Esophagus mucosa (tissue), 1 donor: Measurements from ENCODE around the gene SLC25A42. TPM values are rescaled to one million over a fixed set of nuclear protein-coding genes. Genes with fewer than 3 reads are reported as not detected.
"Not testable (repeated sequence)": the region's sequence is repeated elsewhere in the genome, so short reads cannot be mapped to it uniquely, and the experiment has no call there.

Source experiments
- ATAC-seq: fragments of 200-7000 bp; cut with Tn5 transposase; one replicate; pipeline ENCODE4 v1.9.1; 2020
- total RNA-seq: library from RNA; stranded (reverse); gene quantifications from one replicate; pipeline ENCODE4 v1.2.4, GENCODE V29; 2023
- donor health status: DM: yes; HTN: yes; CAD: no.

SLC25A42 gene
- total RNA-seq, 1 donor from 2014 or later, result 2.5 TPM

DNA sequence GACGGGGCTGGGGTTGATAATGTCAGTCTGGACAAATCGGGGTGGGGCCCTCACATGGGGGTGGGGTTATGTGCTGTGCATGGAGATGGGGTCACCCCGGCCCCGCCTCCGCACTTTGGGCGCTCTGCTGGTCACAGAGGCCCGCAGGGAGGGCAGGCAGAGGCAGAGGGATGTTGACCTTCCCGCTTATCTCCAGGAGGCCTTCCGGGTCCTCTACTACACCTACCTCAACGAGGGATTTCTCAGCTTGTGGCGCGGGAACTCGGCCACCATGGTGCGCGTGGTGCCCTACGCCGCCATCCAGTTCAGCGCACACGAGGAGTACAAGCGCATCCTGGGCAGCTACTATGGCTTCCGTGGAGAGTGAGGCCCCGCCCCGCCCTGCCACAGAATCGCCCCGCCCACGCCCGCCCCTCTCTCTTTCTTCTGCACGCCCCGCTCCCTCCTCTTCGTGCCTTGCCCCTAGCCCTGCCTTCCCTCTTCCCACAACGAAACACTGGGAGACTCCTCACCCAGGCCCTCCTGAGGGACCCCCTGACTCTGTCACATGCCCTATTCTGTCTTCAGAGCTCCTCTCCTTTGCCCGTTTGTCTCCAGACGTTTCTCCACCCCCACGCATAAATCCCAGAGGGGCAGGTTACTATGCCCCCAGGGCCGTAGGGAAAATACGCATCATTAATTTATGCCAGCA lies 41.7 kb downstream of the SLC25A42 start:
- ATAC-seq, result peak; percentile 61

DNA sequence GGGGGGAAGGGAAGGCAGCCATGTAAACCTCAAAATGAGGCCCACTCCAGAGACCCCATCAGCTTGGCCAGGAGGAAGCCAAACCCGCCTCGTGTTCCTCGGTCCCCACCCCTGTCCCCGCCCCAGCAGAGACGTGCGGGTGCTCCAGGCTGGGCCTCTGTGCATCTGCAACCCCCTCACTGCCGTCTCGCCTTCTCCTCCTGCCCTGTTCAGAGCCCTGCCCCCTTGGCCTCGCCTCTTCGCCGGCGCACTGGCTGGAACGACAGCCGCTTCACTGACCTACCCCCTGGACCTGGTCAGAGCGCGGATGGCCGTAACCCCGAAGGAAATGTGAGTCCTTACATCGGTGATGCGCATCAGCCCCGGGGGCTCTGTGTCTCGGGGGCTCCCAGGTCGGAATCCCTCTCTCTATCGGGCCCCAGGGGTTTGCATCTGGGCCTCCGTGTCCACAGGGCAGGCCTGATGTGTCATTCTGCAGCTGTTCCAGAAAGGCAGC lies 42.3 kb downstream of the SLC25A42 start:
- ATAC-seq, result peak; percentile 3

DNA sequence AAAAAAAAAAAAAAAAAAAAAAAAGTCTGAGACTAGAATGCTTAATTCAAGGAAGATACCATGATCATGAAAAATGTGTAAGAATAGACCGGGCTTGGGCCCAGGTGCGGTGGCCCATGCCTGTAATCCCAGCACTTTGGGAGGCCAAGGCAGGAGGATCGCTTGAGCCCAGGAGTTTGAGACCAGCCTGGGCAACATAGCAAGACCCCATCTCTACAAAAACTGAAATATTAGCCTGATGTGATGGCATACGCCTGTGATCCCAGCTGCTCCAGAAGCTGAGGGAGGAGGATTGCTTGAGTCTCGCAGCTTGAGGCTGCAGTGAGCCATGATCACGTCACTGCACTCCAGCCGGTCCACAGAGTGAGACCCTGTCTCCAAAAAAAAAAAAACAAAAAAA lies 43.1 kb downstream of the SLC25A42 start:
- not testable (repeated sequence) for ATAC-seq

DNA sequence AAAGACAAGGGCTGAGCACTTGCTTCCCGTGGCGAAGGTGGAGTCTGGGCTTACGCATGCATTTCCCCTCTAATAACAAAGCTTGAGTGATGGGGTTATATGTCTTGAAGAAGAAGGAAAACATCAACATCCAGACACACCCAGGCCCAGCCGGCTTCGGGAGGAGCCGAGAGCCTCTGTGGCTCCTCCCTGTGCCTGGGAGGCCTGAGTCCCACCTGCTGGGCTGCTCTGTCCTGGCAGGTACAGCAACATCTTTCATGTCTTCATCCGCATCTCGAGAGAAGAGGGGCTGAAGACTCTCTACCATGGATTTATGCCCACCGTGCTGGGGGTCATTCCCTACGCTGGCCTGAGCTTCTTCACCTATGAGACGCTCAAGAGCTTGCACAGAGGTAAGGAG lies 43.9 kb downstream of the SLC25A42 start:
- no peak for ATAC-seq

DNA sequence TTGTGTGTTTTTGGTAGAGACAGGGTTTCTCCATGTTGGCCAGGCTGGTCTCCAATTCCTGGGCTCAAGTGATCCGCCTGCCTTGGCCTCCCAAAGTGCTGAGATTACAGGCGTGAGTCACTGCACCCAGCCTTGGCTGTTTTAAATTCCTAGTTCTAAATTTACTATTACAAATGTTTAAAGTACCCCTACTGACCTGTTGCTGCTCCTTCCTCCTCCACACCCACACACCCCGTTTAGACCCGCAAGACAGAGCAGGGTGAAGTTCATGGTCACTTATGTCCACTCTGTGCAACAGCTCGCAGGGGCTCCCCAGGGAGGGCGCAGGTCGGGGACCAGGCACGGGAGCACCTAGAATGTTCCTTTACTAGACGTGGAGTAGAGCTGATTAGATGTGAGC lies 45.8 kb downstream of the SLC25A42 start:
- ATAC-seq, result no peak

DNA sequence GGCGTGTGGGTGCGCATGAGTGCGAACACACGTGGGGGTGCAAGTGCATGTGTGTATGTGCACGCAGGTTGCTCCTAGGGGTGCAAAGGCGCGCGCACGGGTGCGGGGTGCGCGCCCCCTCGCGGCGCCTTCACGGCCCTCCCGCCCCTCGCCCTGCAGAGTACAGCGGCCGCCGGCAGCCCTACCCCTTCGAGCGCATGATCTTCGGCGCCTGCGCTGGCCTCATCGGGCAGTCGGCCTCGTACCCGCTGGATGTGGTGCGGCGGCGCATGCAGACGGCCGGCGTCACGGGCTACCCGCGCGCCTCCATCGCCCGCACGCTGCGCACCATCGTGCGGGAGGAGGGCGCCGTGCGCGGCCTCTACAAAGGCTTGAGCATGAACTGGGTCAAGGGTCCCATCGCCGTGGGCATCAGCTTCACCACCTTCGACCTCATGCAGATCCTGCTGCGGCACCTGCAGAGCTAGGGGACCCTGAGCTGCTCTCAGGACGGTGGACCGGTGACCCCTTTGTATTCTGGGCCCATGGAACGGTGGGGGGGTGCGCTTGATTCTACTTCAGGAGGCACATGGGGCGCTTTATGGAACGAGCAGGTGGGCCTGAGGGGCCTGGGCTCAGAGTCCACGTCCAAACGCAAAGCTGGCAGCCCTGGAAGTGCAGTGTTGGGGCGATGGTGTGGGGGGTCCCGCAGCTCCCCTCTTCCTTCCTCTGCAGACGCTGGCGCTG lies 46.8 kb downstream of the SLC25A42 start:
- ATAC-seq, result peak; percentile 22

DNA sequence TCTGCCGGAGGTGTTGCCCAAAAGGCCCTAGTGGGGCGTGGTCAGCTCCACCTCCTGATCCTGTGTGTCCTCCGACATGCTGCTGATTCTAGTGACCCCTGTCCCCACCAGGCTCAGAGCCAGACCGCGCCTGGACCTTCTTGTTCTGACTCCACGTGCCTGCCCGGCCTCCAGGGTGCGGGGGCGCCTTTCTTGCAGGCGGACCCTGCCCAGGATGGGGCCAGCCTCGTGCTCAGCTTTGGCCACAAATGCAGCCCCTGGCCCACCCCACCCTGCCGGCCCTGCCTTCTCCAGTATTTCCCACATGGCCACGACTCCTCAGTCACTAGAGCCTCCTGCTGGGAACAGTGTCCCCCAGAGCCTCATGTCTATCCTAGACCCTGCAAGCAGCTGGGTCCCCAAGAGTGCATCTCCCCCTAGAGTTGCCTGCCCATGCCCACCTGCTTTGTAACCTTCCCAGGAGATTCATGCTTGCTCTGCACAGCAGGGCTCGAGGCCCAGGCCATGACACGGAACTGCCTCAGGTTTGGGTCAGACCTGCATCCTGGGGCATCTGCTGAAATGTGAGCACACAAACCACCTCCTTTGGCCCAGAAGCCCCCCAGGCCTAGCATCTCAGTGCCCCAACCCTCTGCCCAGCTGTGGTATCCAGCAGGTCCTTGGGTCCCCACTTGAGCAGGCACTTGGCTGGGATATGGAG lies 47.5 kb downstream of the SLC25A42 start:
- ATAC-seq, result no peak

DNA sequence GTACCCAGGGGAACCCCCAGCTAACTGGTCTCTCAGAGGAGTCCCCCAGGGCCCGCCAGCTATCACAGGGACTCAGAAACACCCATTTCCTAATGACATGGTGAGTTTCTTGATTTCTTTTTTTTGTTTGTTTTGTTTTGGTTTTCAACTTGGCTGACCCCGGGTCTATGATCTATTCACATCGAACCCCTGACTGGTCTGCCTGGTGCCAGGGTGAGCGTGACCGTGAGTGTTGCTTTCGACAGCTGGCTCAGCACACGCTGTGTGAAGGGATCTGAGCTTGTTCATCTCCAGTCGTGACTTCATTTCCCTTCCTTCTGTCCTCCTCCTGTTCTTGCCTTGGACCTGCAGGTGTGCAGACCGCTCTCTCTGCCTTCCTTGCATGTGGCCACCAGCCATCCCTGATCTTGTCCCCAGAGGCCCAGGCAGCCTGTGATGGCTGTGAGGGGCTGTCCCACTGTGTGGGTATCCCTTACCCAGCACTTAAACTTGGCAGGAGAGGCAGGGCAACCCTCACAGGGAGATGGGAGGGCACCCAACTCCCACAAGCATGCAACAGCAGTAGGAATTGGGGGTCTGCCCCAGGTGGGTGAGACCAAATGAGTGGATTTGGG lies 48.3 kb downstream of the SLC25A42 start:
- ATAC-seq, result no peak

DNA sequence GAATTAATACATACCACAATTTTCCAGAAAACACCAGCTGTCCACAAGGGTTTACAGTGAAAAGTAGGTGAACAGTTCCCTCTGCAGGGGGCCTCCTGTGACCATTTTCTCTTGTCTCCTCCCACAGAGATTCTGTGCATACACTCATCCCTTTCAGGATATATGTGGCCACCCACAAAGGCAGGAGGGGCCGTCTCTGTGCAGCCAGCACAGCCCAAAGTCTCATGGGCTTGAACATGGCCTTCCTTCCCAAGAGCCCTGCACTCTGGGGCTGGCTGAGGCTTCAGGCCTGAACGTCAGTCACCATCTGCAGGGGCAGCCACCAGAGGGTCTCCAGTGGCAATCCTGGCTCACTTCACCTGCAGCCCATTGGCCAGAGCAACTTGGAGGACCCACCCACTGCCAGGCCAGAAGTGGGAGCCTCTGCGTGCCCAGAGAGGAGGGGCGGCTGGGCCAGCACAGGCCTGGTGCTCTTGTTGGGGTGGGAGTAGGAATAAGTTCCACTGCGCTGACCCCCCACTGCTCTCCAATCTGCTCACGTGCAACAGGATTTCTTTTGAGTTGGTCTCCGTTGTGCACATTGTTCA lies 49.3 kb downstream of the SLC25A42 start:
- ATAC-seq, result no peak

DNA sequence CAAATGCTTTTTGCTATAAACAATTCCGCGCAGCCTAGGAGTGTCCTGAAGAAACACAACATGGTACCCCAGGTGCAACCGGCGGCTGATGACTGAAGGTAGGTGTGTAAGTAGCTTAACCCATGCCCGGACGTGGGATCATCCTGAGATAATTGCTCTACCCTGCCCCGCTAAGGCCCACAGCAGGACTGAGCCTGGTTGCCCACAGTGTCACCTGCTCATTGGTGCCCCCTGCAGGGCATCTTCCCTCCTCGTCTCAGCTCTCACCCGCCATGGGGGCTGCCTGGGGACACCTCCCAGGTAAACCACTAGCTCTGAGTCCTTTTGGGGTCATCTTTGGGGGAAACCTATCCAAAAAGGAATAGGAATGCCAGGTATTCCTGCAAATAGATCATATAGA lies 52.2 kb downstream of the SLC25A42 start:
- ATAC-seq, result peak; percentile 13

DNA sequence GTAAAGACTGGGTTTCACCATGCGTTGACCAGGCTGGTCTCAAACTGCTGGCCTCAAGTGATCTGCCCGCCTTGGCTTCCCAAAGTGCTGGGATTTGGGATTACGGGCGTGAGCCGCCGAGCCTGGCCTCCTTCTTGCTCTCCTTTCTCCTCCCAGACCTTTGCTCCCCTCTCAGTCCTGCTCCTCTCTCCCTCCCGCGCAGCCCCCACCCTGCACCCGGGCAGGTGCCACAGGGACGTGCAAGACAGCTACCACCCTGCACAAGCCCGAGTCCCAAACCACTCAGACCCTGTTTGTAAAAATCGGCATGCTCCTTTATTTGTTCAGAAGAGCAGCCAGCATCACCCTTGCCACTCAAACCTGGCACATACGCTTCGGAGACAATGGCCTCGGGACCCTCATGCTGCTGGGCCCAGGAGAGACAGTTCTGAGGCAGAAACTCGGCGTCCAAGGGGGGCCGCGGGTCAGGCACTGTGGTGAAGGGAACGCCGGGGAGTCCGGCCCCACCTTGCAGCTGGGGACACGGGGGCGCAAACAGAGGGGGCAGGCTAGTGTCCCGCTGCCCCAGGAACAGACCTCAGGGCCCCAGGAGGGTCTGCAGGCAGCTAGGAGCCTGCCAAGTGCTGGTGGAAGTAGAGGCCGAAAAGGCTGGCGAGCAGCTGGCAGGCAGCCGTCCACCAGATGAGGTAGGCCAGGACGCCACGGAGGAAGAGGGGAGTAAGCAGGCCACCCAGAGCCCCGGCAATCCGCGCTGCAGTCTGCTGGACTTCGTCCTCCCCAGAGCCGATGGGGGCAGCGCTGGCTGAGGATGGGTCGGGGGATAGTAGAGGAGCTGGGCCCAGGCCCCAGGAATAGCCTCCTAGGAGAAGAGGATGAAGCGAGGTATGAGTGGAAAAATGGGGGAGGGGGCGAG lies 55.8 kb downstream of the SLC25A42 start:
- ATAC-seq, result peak; percentile 7

DNA sequence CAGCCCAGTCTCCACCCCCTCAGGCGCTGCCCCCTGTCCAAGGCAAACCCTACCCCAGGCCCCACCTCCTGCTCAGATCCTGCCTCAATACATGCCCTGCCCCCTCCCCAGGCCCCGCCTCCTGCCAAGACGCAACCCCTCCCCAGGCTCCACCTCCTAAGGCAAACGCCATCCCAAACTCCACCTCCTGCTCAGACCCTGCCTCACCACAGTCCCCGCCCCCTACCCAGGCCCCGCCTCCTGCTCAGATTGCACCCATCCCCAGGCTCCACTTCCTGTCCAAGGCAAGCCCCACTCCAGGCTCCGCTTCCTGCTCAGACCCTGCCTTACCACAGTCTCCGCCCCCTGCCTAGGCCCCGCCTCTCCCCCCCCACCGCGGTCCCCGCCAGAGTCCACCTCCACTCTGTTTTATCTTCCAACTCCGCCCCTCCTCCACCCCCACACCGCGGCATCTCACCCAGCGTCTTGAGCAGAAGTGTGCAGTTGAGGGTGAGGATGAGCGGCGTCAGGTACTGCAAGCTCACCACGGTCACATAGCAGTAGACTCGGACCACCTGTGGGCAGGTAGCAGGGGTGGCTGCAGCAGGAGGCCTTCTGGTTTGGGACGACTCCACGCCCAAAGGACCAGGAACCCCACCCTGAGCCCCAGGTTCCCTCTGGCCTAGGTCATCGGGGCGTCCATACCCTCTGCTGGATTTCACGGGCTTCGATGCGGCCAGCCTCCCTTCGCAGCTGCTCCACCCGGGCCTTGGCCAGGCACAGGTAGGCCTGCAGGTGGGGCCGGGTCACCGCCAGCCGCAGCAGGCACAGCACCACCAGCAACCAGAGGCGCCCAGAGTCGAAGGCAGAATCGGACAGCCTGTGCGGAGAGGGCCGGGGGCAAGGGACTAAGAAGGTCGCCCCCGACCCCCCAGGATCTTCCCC lies 56.8 kb downstream of the SLC25A42 start:
- peak; percentile 24 for ATAC-seq

DNA sequence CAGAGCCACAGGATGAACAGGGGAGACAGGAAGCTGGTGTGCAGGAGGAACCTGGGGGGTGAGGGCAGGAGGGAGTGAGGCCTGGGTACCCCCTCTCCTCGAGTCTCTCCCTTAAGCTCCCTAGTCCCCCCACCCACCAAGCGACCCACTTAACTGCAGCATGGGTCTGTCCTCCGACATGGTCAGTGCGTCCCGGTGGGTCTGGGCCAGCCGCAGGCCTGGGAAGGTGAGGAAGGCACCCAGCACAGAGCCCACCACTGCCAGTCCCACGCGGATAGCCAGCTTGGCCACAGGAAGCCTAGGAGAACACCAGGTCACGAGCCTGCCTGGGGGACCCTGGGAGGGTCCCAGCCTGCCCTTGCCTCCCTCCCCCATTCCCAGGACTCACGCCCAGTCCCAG lies 57.6 kb downstream of the SLC25A42 start:
- peak; percentile 22 for ATAC-seq

DNA sequence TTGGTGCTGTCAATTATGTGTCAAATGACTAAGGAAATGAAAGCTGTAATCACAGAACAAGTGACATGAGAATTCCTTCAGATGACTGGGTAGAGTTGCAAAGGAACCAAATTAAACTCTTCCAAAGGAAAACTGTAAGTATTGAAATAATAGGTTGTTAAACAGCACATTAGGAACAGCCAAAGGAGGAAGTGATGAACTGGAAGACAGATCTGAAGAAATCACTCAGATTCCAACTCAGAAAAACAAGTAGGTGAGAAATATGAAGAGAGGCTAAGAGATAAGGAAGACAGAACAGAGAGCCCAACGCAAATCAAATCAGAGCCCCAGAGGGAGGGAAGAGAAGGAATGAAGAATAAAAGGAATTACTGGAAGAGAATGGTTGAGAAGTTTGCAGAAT lies 59.1 kb downstream of the SLC25A42 start:
- no peak for ATAC-seq

DNA sequence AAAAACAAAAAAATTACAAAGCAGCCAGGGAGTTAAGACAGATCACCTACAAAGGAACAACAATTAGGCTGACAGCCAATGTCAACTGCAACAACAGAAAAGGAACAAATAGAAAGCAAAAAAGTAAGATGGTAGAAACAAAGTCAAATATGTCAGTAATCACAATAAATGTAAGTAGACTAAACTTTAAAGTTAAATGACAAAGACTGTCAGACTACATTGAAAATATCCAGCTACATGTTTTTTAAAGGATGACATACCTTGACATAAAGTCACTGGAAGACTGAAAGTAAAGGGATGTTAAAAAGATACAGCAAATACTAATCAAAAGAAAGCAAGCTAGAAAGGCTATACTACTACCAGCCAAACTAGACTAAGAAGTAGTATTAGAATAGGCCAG lies 59.6 kb downstream of the SLC25A42 start:
- no peak for ATAC-seq

DNA sequence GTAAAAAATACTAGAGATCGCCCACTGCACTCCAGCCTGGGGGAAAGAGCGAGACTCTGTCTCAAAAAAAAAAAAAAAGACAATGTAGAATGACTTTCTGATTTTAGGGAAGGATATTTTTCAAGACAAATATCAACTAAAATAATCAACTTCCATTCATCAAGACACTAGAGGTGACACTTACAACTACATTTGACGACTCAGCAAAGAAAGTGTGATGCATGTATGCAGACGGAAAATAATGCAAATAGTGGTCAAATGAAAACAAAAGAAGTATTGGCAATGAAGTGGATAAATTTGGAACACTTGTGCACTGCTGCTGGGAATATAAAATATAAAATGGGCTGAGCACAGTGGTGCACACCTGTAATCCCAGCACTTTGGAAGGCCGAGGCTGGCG lies 62.3 kb downstream of the SLC25A42 start:
- no peak for ATAC-seq

DNA sequence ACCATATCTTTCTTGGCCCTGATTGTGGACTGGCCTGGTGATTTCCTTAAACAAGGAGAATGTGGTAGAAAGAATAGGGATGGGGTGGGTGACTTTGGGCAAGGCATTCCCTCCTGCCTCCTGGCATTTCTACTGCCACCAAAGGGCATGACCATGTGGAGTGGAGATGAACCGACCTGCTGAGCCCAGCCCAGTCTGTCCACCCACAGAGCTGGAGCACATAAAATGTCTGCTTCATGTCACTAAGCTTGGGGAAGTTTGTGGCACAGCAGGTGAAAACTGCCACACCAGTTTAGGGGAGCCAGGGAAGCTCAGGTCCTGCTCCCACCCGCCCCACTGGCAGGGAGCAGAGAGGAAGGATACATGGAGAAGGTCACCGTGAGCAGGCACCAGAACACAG lies 68.2 kb downstream of the SLC25A42 start:
- ATAC-seq, result no peak

DNA sequence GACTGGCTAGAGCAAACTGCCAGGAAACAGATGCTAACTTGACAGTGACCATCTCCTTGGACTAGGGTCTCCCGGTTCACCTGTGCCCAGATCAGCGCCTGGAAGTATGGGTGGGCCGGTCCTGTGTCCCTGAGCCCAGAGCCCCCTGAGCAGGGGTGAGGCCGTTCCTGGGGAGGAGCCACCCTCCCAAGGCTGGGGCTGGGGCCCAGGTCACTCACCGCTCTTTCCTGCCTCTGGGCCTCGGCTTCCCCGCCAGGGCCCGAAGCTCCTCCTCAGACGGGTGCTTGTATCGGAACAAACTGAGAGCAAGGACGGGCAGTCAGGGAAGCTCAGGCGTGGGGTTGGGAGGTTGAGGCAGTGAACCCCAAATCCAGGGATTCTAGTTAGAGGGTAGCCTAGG lies 69.1 kb downstream of the SLC25A42 start:
- no peak for ATAC-seq

DNA sequence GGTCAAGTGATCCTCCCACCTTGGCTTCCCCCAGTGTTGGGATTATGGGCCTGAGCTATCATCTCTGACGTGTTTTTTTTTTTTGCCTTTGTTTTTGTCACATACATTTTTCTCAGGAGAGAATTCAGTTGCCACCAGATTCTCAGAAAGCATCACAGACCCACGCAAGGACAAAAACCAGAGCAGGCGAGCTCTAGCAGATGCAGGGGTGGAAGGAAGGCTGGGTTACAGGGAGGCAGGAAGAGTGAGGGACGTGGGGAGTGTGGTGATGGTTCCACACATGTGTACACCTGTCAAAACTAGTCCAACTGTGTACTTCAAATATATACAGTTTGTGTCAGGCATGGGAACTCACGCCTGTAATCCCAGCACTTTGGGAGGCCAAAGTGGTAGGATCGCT lies 70.2 kb downstream of the SLC25A42 start:
- no peak for ATAC-seq

DNA sequence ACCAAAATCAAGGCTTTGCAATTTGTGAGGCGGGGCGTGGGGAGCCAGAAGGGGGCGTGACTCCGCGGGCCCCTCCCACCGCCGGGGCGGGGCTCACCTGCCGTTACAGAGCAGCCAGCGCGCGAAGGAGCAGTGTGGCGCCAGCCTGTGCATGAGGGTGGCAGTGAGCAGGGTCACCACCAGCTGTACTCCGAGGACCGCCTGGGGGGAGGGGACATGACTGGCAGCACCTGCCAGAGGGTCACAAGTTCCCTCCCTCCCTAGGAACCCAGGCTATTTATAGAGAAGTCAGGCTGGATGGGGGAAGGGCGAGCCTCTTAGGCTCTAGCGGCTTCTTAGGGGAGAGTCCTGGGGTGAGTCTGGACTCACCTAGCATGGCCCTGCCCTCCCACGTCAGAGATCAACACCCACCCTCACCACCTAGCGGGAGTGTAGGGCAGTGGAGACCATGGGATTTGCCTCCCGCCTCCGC lies 70.9 kb downstream of the SLC25A42 start:
- ATAC-seq, result no peak
